Mucosa of descending colon (tissue), 3 donors: ENCODE results near the gene FAM3D. TPM values are rescaled to one million over a fixed set of nuclear protein-coding genes. Genes with fewer than 3 reads are reported as not detected.

Experiments
- ATAC-seq: fragments of 200-7000 bp; cut with Tn5 transposase; one replicate; pipeline ENCODE4 v1.9.1; 2020; ENCODE audit warnings: mild to moderate bottlenecking, moderate library complexity
- DNase-seq, 3 donors: peaks; one replicate each; pipeline ENCODE4 v3.0.0-alpha.2; 2020
- H3K36me3 ChIP-seq: fragments of 200-600 bp; one replicate; pipeline ENCODE4 v1.8.0; 2021; ENCODE audit warnings: low read depth, mild to moderate bottlenecking
- H3K4me1 ChIP-seq: fragments of 200-600 bp; one replicate; pipeline ENCODE4 v1.8.0; 2021; ENCODE audit warnings: low read depth, mild to moderate bottlenecking
- H3K4me3 ChIP-seq: fragments of 200-600 bp; one replicate; pipeline ENCODE4 v1.8.0; 2021; ENCODE audit warnings: mild to moderate bottlenecking
- H3K9me3 ChIP-seq: fragments of 200-600 bp; one replicate; pipeline ENCODE4 v1.8.0; 2021; ENCODE audit warnings: mild to moderate bottlenecking
- intact Hi-C, 2 donors: fragments of 100-400 bp; cut with DNase I in 1 of 2; cut with micrococcal nuclease in 1 of 2; formaldehyde crosslinking; loops; one replicate each; pipeline versions ENCODE4 v1.11.0 to v1.11.1; 2022; cut with DNase I, micrococcal nuclease
- total RNA-seq, 3 donors: library from RNA; stranded (reverse); fragmentation: NEBNext Ultra II Directional in 2 of 3; extraction: Animal tissue kit (Norgen Biotek cat#: 25700) in 2 of 3; gene quantifications; one replicate each; pipeline versions ENCODE4 v1.2.1 to v1.2.4, GENCODE V29; 2021 to 2023
- TF ChIP-seq, protein P1 (sequence below): fragments of 200-600 bp; IDR thresholded peaks from one replicate; pipeline ENCODE4 v1.8.0; 2022; ENCODE audit warnings: antibody characterized with exemption, mild to moderate bottlenecking
- donor health status: DM: no; HTN: no; CAD: no; lungs with moderate emphysema.
- donor health status: DM: no; HTN: no; CAD: no.
- donor health status: DM: no; HTN: yes; CAD: no.

FAM3D gene
- total RNA-seq, 3 donors from 2014 or later: 253 to 761 (median 323) TPM

GRCh38 chr3:58647381-58648141 is 19.0 kb downstream of the FAM3D start:
- DNase-seq: peak in 1 of 3 donors; percentile 47
- TF ChIP-seq, protein P1, sequence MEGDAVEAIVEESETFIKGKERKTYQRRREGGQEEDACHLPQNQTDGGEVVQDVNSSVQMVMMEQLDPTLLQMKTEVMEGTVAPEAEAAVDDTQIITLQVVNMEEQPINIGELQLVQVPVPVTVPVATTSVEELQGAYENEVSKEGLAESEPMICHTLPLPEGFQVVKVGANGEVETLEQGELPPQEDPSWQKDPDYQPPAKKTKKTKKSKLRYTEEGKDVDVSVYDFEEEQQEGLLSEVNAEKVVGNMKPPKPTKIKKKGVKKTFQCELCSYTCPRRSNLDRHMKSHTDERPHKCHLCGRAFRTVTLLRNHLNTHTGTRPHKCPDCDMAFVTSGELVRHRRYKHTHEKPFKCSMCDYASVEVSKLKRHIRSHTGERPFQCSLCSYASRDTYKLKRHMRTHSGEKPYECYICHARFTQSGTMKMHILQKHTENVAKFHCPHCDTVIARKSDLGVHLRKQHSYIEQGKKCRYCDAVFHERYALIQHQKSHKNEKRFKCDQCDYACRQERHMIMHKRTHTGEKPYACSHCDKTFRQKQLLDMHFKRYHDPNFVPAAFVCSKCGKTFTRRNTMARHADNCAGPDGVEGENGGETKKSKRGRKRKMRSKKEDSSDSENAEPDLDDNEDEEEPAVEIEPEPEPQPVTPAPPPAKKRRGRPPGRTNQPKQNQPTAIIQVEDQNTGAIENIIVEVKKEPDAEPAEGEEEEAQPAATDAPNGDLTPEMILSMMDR: no peak
- intact Hi-C loops: no loop called here
- peak; percentile 81 for ATAC-seq
- Histone ChIP-seq H3K4me1 (peaks cover 5% of the 10 kb centered on the region), H3K4me3 (no peak overlapping the region), H3K9me3 (no peaks in the 10 kb centered on the region), H3K36me3 (no peaks in the 10 kb centered on the region)

- Histone ChIP-seq H3K4me1 (peaks cover 5% of the 10 kb centered on the region), H3K36me3 (no peaks in the 10 kb centered on the region), H3K4me3 (no peak overlapping the region), H3K9me3 (no peaks in the 10 kb centered on the region)
- ATAC-seq (no peak), DNase-seq (no peak)
- TF ChIP-seq, protein P1: no peak
- intact Hi-C loops: no loop called here
Measured at GRCh38 chr3:58646503-58646902, 20.1 kb downstream of the FAM3D start.

GRCh38 chr3:58645726-58646125 is 20.8 kb downstream of the FAM3D start:
- no peaks in the 10 kb centered on the region for H3K9me3 ChIP-seq
- intact Hi-C loops: no loop called here
- no peak overlapping the region for H3K4me3 ChIP-seq
- TF ChIP-seq, protein P1: no peak
- ATAC-seq (no peak), DNase-seq (no peak)
- H3K36me3 ChIP-seq: no peaks in the 10 kb centered on the region
- H3K4me1 ChIP-seq: peaks cover 5% of the 10 kb centered on the region

- no peak for ATAC-seq
- DNase-seq: no peak
- TF ChIP-seq, protein P1: no peak
- Histone ChIP-seq H3K4me3 (no peak overlapping the region), H3K36me3 (no peaks in the 10 kb centered on the region), H3K9me3 (no peaks in the 10 kb centered on the region), H3K4me1 (peaks cover 2% of the 10 kb centered on the region)
- intact Hi-C loops: no loop called here
Measured at GRCh38 chr3:58642846-58643245, 23.7 kb downstream of the FAM3D start.

- Histone ChIP-seq H3K36me3 (no peaks in the 10 kb centered on the region), H3K4me1 (no peaks in the 10 kb centered on the region), H3K9me3 (no peaks in the 10 kb centered on the region), H3K4me3 (no peak overlapping the region)
- intact Hi-C loops: no loop called here
- DNase-seq: peak; percentile 77 to 83 (median 81)
- peak; percentile 91 for ATAC-seq
- TF ChIP-seq, protein P1: peak; percentile 39
Measured at GRCh38 chr3:58640700-58641372, 25.7 kb downstream of the FAM3D start.
